ENCODE data around the gene EIF4B. TPM values are rescaled to one million over a fixed set of nuclear protein-coding genes. Genes with fewer than 3 reads are reported as not detected.
A peak's percentile ranks its signal among the peaks of the same experiment; 100 is the strongest.

EIF4B gene
- total and polyA plus RNA-seq, 2 of the 13 experiments (the other 11 are each of a cell fraction or from before 2014, with no cell fraction given), result 416 to 548 TPM

DNA sequence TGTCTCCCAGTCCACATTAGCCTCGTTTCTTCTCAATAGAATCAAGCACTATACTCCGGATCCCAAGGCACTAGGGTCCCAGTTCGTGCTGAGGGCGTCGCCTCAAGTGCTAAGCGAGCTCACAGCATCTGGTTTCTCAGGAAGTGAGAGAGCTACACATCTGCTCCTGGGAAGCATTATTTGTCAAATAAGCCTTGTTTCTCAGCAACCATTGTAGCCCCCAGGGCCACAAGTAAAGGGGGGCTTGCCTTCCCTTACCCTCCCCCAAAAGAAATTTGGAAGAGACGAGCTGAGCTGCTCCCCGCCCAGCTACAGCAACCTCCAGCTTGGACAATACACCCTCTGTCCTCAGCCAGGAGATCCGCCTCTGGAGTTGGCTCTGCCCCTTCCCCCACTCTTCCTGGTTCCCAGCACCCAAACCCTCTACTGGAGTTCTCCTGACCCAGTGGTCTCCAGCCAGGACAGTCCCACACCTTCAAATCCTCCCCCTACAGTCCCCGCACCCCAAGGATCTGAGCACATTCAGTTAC is 37.9 kb downstream of the EIF4B start (continued):
- TF ChIP-seq ZFP36L2 (CRISPR knock-in tag; IDR thresholded peaks at IDR 0.05) (no peak), ZNF788 (CRISPR knock-in tag; IDR thresholded peaks at IDR 0.05; ENCODE audit: borderline replicate concordance) (no peak), ZBTB1 (CRISPR knock-in tag; IDR thresholded peaks at IDR 0.05; ENCODE audit: borderline replicate concordance) (no peak), RXRB (CRISPR knock-in tag; IDR thresholded peaks at IDR 0.05; ENCODE audit: borderline replicate concordance) (peak; percentile 12; the same call in 1 of the 2 replicates), RFXANK (CRISPR knock-in tag; IDR thresholded peaks at IDR 0.05) (no peak), IKZF4 (CRISPR knock-in tag; IDR thresholded peaks at IDR 0.05; ENCODE audit: borderline replicate concordance, low read depth, not compliant biosample characterization) (no peak), ZNF687 (CRISPR knock-in tag; IDR thresholded peaks at IDR 0.05) (peak; percentile 42), MAFF (IDR thresholded peaks at IDR 0.05; ENCODE audit: low read depth, low read length) (no peak), ZNF326 (CRISPR knock-in tag; IDR thresholded peaks at IDR 0.05; ENCODE audit: borderline replicate concordance) (no peak), ZNF674 (CRISPR knock-in tag; IDR thresholded peaks at IDR 0.05; ENCODE audit: low read depth) (no peak), ZNF646 (CRISPR knock-in tag; IDR thresholded peaks at IDR 0.05) (no peak), DNMT3B (CRISPR knock-in tag; conservative IDR thresholded peaks at IDR 0.05) (no peak)
- TF ChIP-seq, protein P1, sequence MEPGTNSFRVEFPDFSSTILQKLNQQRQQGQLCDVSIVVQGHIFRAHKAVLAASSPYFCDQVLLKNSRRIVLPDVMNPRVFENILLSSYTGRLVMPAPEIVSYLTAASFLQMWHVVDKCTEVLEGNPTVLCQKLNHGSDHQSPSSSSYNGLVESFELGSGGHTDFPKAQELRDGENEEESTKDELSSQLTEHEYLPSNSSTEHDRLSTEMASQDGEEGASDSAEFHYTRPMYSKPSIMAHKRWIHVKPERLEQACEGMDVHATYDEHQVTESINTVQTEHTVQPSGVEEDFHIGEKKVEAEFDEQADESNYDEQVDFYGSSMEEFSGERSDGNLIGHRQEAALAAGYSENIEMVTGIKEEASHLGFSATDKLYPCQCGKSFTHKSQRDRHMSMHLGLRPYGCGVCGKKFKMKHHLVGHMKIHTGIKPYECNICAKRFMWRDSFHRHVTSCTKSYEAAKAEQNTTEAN (CRISPR knock-in tag; conservative IDR thresholded peaks at IDR 0.05), result no peak
